ENCODE data around the gene HSPA1A.

Gene HSPA1A

DNA sequence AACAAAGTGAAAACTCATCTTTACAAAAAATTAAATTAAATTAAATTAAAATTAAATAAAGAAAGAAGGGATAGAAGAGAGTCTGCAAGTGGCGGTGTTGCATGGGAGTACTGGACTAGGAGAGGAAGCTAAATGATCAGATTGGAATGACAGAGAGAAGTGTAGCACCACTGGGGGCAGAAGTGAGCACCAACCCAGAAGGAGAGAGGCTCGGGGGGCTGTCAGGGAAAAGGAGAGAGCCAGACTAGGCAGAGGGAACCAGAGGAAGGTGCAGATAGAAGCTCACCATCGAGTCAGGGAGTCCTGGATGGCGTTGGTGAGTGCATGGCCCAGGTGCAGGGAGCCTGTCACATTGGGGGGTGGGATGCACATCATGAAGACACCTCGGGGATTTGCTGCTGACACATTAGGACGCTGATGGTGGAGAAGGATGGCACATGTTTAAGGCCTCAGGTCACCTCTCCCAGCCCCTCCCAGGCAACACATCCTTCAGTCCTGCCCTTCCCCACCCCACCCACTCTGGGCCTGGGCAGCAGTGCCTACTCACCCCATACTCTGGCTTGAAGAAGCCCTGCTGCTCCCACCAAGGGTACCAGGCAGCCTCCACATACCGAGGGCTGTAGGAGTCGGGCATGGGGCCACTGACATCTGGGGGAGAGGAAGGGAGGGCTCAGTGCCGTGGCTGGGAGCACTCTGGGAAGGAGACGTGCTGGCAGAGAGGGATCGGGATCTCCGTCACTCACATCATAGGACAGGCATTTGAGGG lies 23.8 kb upstream of the HSPA1A start:
- no peak for TF ChIP-seq SIN3A (IDR thresholded peaks at IDR 0.05; ENCODE audit: borderline replicate concordance, insufficient read depth, low read length)
- TF ChIP-seq FOXP2 (optimal IDR thresholded peaks at IDR 0.05; ENCODE audit: borderline replicate concordance, extremely low read depth, extremely low read length, insufficient read depth), result no peak
- TF ChIP-seq POLR2AphosphoS5 (IDR thresholded peaks at IDR 0.05; ENCODE audit: low read depth, low read length), result peak; percentile 40
- TF ChIP-seq, protein P1, sequence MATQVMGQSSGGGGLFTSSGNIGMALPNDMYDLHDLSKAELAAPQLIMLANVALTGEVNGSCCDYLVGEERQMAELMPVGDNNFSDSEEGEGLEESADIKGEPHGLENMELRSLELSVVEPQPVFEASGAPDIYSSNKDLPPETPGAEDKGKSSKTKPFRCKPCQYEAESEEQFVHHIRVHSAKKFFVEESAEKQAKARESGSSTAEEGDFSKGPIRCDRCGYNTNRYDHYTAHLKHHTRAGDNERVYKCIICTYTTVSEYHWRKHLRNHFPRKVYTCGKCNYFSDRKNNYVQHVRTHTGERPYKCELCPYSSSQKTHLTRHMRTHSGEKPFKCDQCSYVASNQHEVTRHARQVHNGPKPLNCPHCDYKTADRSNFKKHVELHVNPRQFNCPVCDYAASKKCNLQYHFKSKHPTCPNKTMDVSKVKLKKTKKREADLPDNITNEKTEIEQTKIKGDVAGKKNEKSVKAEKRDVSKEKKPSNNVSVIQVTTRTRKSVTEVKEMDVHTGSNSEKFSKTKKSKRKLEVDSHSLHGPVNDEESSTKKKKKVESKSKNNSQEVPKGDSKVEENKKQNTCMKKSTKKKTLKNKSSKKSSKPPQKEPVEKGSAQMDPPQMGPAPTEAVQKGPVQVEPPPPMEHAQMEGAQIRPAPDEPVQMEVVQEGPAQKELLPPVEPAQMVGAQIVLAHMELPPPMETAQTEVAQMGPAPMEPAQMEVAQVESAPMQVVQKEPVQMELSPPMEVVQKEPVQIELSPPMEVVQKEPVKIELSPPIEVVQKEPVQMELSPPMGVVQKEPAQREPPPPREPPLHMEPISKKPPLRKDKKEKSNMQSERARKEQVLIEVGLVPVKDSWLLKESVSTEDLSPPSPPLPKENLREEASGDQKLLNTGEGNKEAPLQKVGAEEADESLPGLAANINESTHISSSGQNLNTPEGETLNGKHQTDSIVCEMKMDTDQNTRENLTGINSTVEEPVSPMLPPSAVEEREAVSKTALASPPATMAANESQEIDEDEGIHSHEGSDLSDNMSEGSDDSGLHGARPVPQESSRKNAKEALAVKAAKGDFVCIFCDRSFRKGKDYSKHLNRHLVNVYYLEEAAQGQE (IDR thresholded peaks at IDR 0.05; ENCODE audit: insufficient read depth in 1 of 2, low read depth in 2 of 2, low read length in 2 of 2), result no peak
- TF ChIP-seq TAF1 (IDR thresholded peaks at IDR 0.05; ENCODE audit: borderline replicate concordance, insufficient read depth, low read length), result no peak

DNA sequence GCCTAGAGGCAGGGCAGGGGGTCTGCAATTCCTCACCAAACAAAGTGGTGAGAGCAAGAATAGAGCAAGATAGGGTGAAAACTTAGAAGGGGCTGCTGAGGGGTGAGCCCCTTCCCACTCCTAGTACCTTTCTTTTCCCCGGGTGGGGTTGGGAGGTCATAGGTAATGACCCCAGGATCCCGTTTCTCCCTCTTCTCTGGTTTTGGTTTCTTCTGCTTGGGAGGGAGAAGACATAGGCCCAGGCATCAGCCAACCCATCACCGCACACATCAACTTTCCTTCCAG lies 23.3 kb upstream of the HSPA1A start:
- TF ChIP-seq POLR2AphosphoS5 (IDR thresholded peaks at IDR 0.05; ENCODE audit: low read depth, low read length) (no peak), FOXP2 (optimal IDR thresholded peaks at IDR 0.05; ENCODE audit: borderline replicate concordance, extremely low read depth, extremely low read length, insufficient read depth) (no peak), SIN3A (IDR thresholded peaks at IDR 0.05; ENCODE audit: borderline replicate concordance, insufficient read depth, low read length) (no peak), TAF1 (IDR thresholded peaks at IDR 0.05; ENCODE audit: borderline replicate concordance, insufficient read depth, low read length) (no peak)
- TF ChIP-seq, protein P1 (IDR thresholded peaks at IDR 0.05; ENCODE audit: insufficient read depth in 1 of 2, low read depth in 2 of 2, low read length in 2 of 2), result no peak

DNA sequence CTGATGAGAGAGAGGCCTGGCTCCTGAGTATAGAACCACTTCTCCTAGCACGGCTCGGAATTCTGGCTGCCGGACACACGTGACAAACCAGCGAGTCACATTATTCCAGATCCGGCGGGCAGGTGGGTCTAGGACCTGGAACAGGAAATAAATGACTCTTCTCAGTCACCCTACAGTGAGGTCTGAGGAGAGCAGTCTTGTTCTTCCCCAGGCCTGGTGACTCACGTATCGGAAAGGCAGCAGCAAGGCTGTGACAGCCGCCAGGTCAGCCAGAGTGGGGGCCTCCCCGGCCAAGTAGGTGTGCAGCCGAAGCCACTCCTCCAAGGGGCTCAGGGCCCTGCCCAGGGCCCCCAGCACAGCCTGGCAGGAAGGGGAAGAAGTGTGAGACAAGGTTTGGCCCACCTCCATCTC lies 22.6 kb upstream of the HSPA1A start:
- TF ChIP-seq SIN3A (IDR thresholded peaks at IDR 0.05; ENCODE audit: borderline replicate concordance, insufficient read depth, low read length), result no peak
- TF ChIP-seq, protein P1 (IDR thresholded peaks at IDR 0.05; ENCODE audit: insufficient read depth in 1 of 2, low read depth in 2 of 2, low read length in 2 of 2), result no peak
- TF ChIP-seq TAF1 (IDR thresholded peaks at IDR 0.05; ENCODE audit: borderline replicate concordance, insufficient read depth, low read length), result no peak
- no peak for TF ChIP-seq POLR2AphosphoS5 (IDR thresholded peaks at IDR 0.05; ENCODE audit: low read depth, low read length)
- TF ChIP-seq FOXP2 (optimal IDR thresholded peaks at IDR 0.05; ENCODE audit: borderline replicate concordance, extremely low read depth, extremely low read length, insufficient read depth), result no peak

DNA sequence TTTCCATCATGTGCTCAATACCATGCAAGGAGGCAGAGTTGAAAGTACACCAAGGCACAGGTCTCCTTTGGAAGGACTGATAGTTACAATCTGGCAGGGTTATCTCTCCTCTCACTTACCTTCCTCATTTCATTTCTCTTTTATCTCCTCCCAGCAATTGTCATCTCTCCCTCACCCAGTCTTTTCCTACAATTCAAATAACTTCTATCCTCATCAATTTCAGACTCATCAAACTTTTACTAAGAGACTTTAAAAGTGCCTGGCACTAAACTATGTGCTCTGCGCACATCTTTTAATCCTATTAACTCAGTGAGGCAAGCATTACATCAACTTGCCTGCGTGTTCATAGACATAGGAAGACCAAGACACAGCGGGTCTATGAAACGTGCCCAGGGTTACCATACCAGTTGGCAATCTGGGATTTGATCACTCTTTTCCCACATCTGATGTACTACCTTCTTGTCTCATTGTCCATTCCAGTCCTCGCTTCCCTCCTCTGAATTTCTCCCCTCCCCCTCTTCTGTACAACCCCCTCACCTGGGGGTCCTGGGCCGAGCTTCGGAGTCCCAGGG lies 21.0 kb upstream of the HSPA1A start:
- TF ChIP-seq FOXP2 (optimal IDR thresholded peaks at IDR 0.05; ENCODE audit: borderline replicate concordance, extremely low read depth, extremely low read length, insufficient read depth) (no peak), SIN3A (IDR thresholded peaks at IDR 0.05; ENCODE audit: borderline replicate concordance, insufficient read depth, low read length) (no peak), TAF1 (IDR thresholded peaks at IDR 0.05; ENCODE audit: borderline replicate concordance, insufficient read depth, low read length) (peak; percentile 13; the same call in 1 of the 2 replicates), POLR2AphosphoS5 (IDR thresholded peaks at IDR 0.05; ENCODE audit: low read depth, low read length) (no peak)
- TF ChIP-seq, protein P1 (IDR thresholded peaks at IDR 0.05; ENCODE audit: insufficient read depth in 1 of 2, low read depth in 2 of 2, low read length in 2 of 2), result no peak

Measured in PFSK-1 (cell line).